Measurements from ENCODE around the gene PHKG2.

DNA sequence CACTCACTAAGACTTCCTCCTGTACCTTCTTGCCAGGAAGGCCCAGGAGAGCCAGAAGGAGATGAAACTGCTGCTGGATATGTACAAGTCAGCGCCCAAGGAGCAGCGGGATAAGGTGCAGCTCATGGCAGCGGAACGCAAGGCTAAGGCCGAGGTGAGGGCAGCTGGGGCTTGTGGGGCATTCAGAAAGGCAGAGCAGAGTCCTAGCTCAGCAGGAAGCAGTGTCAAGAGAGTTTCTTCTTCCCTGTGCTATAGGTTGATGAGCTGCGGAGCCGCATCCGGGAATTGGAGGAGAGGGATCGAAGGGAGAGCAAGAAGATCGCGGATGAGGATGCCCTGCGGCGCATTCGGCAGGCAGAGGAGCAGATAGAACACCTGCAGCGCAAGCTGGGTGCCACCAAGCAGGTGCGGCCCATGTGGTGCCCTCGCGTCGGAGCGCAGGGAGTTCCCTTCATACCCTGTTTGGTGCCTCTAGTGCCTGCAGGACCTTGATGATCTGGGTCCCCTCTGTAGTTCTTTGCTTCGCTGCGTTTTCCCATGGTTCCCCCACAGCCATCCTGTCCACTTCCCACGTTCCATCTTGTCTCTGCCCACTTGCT lies 20.5 kb downstream of the PHKG2 start:
- TF ChIP-seq, protein P1, sequence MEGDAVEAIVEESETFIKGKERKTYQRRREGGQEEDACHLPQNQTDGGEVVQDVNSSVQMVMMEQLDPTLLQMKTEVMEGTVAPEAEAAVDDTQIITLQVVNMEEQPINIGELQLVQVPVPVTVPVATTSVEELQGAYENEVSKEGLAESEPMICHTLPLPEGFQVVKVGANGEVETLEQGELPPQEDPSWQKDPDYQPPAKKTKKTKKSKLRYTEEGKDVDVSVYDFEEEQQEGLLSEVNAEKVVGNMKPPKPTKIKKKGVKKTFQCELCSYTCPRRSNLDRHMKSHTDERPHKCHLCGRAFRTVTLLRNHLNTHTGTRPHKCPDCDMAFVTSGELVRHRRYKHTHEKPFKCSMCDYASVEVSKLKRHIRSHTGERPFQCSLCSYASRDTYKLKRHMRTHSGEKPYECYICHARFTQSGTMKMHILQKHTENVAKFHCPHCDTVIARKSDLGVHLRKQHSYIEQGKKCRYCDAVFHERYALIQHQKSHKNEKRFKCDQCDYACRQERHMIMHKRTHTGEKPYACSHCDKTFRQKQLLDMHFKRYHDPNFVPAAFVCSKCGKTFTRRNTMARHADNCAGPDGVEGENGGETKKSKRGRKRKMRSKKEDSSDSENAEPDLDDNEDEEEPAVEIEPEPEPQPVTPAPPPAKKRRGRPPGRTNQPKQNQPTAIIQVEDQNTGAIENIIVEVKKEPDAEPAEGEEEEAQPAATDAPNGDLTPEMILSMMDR (IDR thresholded peaks at IDR 0.05) = no peak
- TF ChIP-seq POLR2AphosphoS5 (IDR thresholded peaks at IDR 0.05) (no peak), EP300 (IDR thresholded peaks at IDR 0.05) (no peak)
